GM18861 (cell line): ENCODE measurements around the gene MAML2.
A peak's percentile ranks its signal among the peaks of the same experiment; 100 is the strongest.

ENCODE experiments used
- ATAC-seq: cut with Tn5 transposase; IDR thresholded peaks from one replicate; pipeline ENCODE4 v1.9.1; 2021; ENCODE audit not compliant: unreplicated experiment

Gene MAML2

GRCh38 chr11:96137373-96137772, 205.6 kb downstream of the MAML2 start:
- ATAC-seq = no peak

GRCh38 chr11:96136613-96137298, 206.2 kb downstream of the MAML2 start:
- no peak for ATAC-seq

GRCh38 chr11:96134602-96135001, 208.4 kb downstream of the MAML2 start:
- ATAC-seq = peak; percentile 54

- peak; percentile 51 for ATAC-seq
Measured at GRCh38 chr11:96132437-96132836, 210.6 kb downstream of the MAML2 start.

- no peak for ATAC-seq
Measured at GRCh38 chr11:96130061-96130620, 212.9 kb downstream of the MAML2 start.

- ATAC-seq = no peak
Measured at GRCh38 chr11:96127596-96127959, 215.4 kb downstream of the MAML2 start.

GRCh38 chr11:96126917-96127595, 215.9 kb downstream of the MAML2 start:
- ATAC-seq = no peak

- ATAC-seq = no peak
Measured at GRCh38 chr11:96125400-96125799, 217.6 kb downstream of the MAML2 start.

- ATAC-seq = no peak
Measured at GRCh38 chr11:96124155-96124554, 218.8 kb downstream of the MAML2 start.

GRCh38 chr11:96123301-96123700, 219.7 kb downstream of the MAML2 start:
- no peak for ATAC-seq

GRCh38 chr11:96122601-96123074, 220.4 kb downstream of the MAML2 start:
- no peak for ATAC-seq

GRCh38 chr11:96119211-96119610, 223.8 kb downstream of the MAML2 start:
- ATAC-seq = no peak

GRCh38 chr11:96116376-96116775, 226.6 kb downstream of the MAML2 start:
- ATAC-seq = no peak

GRCh38 chr11:96114178-96115064, 228.6 kb downstream of the MAML2 start:
- no peak for ATAC-seq

GRCh38 chr11:96113193-96113681, 229.8 kb downstream of the MAML2 start:
- no peak for ATAC-seq

GRCh38 chr11:96112192-96113128, 230.5 kb downstream of the MAML2 start:
- ATAC-seq = peak; percentile 95

- no peak for ATAC-seq
Measured at GRCh38 chr11:96111308-96111707, 231.7 kb downstream of the MAML2 start.

- ATAC-seq = no peak
Measured at GRCh38 chr11:96110302-96110701, 232.7 kb downstream of the MAML2 start.

GRCh38 chr11:96109331-96110030, 233.5 kb downstream of the MAML2 start:
- ATAC-seq = no peak
